T-helper 2 cell treated with Interferon-gamma antibody and Interleukin-4, amounts not matched to agents 100 ng/mL and 5 ng/mL, for 36 hours (primary cell): ENCODE measurements around the gene CIC. TPM values are rescaled to one million over a fixed set of nuclear protein-coding genes. Genes with fewer than 3 reads are reported as not detected.

Experiments
- intact Hi-C: fragments of 100-400 bp; cut with micrococcal nuclease; formaldehyde crosslinking; loops from one replicate; pipeline ENCODE4 v1.15.1; 2023
- total RNA-seq: library from RNA; stranded (reverse); gene quantifications from 2 replicates; pipeline ENCODE4 v1.2.3, GENCODE V29; 2022

Gene CIC
- 70.0 and 71.8 TPM in 2 replicates for total RNA-seq

GRCh38 chr19:42268704-42269477, at the start of gene CIC:
Gene CIC, plus strand, starts transcription at chr19:42269252. Its CDS starts 2,532 bp downstream, at chr19:42271784.
- intact Hi-C loops = loop anchor here (1.0 kb wide), 6 partner anchors 11 to 137 kb away; partner anchors contain the start of genes ERF, POU2F2 and ZNF526

DNA sequence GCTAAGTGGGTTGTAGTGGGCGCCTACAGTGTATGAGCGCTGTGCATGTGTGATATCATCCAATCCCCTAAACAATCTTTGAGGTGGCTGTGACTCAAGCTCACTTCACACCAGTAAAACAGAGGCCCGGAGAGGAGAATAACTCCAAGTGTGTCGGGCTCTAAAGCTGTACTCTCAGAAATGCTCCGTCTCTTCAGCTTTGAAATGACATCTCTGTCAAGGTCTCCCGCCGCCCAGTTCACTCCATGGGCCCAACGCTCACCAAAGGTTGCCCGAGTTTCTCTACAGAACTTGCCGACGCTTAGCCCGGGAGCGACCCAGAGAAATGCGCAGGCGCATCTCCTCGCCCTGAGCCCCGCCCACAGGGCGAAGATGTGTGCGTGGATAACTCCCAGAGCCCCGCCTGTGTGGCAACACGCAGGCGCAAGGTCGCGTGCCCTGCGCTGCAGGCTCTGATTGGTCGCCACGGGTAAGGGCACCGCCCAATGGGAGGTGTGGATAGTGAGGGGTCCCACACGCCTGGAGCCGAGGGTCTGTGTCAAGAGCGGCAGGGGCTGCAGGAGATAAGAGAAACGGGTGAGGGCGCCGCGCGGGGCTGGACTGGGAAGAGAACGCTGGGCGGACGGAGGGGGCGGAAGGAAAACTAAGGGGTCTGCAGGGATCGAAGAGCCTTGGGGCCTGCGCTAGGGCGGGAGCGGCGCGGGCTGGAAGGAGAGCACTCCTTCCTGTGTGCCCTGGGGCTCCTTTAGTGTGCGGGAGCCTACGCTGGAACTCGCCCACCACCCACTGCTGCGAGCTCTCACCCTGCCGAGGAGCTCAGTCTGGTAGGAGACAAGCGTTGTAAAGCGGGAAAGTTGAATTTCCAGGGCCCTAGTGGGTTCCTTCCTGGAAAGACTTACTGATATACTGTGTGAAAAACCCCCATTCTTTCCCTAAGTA, 49.0 kb upstream of the CIC start, which contains the start of gene ZNF526:
ZNF526 (plus strand) TSS at position 501 of the 939 bp plus-strand sequence. CDS start 4,092 bp downstream, outside the sequence.
- intact Hi-C loops = loop anchor here (1.0 kb wide), 3 partner anchors 22 to 105 kb away; partner anchors contain the start of genes GSK3A and MEGF8

DNA sequence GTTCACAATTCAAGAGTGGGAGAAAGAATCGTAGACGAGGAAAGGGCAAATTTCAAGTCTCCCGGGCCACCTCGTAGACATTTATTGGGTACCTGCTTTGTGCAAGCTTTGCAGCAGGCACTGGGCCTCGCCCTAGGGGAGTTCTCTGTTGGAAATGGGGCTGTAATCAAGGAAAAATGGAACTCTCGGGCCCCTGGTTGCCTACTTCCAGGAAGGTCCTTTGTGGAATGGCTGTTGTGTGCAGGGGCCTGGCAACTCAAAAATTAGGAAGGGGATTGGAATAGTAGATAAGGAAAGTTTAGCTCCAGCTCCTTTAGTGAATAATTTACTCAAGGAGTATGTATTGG, 48.3 kb upstream of the CIC start:
- intact Hi-C loops = loop anchor here (1.0 kb wide), 3 partner anchors 22 to 105 kb away; partner anchors contain the start of genes GSK3A and MEGF8

DNA sequence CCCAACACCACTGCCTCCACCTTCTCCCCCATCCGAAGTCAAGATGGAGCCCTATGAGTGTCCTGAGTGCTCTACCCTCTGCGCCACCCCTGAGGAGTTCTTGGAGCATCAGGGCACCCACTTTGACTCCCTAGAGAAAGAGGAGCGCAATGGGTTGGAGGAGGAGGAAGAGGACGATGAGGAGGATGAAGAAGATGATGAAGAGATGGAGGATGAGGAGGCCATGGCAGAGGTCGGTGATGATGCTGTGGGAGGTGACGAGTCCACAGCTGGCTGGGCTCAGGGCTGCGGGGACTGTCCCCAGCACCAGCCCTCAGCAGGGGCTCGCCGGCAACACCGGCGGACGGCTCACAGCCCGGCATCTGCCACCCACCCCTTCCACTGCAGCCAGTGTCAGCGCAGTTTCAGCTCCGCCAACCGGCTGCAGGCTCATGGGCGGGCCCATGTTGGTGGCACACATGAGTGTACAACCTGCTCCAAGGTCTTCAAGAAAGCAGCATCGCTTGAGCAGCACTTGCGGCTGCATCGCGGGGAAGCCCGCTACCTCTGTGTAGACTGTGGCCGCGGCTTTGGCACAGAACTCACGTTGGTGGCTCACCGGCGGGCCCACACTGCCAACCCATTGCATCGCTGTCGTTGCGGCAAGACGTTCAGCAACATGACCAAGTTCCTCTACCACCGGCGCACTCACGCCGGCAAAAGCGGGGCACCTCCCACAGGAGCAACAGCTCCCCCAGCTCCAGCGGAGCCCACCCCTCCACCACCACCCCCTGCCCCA, 43.9 kb upstream of the CIC start:
- intact Hi-C loops = no loop called here

- intact Hi-C loops = no loop called here
Measured at GRCh38 chr19:42225718-42226292, 43.2 kb upstream of the CIC start.

- intact Hi-C loops = no loop called here
Measured at GRCh38 chr19:42226886-42227285, 42.2 kb upstream of the CIC start.

GRCh38 chr19:42228641-42229040, 40.4 kb upstream of the CIC start:
- intact Hi-C loops = no loop called here

GRCh38 chr19:42229301-42229854, 39.7 kb upstream of the CIC start:
- intact Hi-C loops = no loop called here

GRCh38 chr19:42229855-42230351, 39.1 kb upstream of the CIC start:
- intact Hi-C loops = no loop called here

GRCh38 chr19:42230571-42230970, 38.5 kb upstream of the CIC start:
- intact Hi-C loops = no loop called here

DNA sequence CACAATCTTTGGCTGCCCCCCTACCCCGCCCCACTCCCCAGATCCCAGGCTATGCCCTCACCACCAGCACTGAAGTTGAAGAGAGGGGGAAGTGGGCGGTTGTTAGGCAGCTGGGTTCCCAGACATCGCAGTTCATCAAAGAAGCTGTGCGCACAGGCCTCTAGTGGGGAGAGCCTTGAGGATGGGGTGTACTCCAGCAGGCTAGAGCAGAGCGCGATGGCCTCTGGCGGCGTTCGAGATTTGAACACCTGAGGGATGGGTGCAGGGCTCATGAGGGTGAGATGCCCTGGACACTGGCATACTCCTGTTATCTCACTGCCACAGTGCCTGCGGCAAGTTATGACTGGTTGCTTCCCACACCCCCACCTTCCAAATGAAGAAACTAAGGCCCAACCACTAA, 36.6 kb upstream of the CIC start:
- intact Hi-C loops = no loop called here

- intact Hi-C loops = no loop called here
Measured at GRCh38 chr19:42233106-42233505, 35.9 kb upstream of the CIC start.

DNA sequence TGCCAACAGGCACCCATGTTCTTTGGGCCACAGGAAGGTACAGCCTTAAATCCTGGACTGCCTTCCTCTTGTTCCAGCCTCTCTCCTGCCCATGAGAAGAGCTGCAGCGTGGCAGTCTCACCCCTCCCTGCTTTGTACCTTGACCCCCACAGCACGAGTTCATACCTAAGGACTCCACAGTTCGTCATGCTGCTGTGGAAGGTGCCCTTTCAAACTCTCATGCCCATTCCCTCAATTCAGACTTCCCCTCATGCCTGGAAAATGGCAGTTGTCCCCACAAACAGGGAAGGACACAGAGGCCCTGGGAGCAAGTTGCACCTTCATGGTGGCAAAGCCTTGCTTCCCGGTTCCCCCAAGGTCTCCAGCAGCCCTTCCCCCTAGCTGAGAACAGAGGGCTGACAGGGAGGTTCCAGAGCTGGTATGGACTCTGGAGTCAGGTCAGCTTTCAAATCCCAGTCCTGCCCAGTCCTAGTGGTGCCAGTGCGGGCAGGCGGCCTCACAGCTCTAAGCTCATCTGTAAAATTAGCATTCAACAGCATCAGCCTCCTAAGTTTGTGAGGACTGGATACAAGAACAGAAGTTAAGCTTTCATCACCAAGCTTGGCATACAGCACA, 35.3 kb upstream of the CIC start:
- intact Hi-C loops = no loop called here

GRCh38 chr19:42234364-42234763, 34.7 kb upstream of the CIC start:
- intact Hi-C loops = no loop called here

GRCh38 chr19:42235181-42235580, 33.9 kb upstream of the CIC start:
- intact Hi-C loops = no loop called here

DNA sequence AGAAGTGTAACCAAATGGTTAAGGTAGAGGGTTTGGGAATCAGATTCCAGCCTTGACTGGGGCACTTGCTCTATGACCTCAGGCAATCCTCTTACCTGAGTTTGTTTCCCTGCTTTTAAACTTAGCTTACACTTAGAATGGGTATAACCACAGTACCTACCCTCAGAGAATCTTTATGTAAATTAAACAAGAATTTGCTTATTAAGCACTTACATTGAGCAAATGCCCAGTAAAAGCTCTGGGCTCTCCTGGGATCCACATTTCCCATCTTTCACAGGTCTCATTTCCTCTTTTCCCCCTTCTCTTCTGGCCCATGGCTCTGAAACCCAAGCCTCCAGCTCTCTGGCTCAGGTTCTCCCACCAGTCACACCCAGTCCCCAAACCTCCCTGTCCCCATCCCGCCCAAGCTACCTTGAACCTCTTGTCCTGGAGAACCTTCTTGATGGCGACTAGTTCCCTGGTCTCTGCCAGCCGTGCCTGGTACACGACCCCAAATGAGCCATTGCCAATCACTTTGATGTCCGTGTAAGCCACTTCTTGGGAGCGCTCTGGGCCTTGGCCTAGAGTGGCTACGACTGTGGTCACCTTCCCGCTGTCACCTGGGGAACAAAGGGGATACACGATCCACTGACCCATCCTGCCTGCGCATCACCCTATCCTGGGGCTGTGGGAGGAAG, 29.4 kb upstream of the CIC start:
- intact Hi-C loops = no loop called here

DNA sequence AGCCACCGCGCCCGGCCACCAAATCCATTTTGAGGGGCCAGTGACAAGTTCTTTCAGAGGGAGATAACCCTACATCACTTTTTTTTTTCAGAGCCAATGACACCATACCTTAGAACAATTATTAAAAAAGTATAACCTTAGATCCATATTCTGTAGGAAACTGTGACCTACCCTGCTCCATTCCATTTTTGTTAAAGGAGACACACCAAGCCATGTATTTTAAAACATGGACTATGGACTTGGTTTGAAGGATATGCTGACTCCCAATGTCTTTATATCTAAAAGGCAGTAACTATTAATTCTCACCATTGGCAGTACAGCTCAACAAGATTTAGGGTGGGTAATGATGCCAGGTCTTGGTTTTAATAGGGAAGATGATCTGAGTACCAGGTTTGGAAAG, 27.8 kb upstream of the CIC start:
- intact Hi-C loops = no loop called here

DNA sequence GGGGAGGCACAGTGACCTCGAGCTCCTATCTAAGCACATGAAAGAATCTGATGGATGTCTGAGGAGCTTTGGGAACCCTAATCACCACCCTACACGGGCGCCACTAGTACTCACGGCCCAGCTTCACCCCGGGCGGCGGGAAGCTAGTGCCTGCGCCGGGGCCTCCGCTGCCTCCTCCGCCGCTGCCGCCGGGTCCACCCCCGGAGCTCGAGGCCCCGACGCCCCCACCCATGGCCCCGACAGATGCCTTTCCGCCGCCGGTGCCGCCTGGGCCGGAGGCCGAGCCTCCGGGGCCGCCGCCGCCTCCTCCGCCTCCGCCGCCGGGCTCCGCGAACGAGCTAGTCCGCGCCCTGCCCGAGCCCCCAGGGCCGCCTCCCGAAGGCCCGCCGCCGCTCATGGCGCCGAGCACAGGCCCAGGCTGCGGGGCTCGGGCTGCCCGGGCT, 27.0 kb upstream of the CIC start:
- intact Hi-C loops = loop anchor here (1.0 kb wide), 5 partner anchors 22 to 167 kb away; partner anchors contain the start of gene ZNF526
